ENCODE results near the gene MRPL28. TPM values are rescaled to one million over a fixed set of nuclear protein-coding genes. Genes with fewer than 3 reads are reported as not detected.

Gene MRPL28
- total and polyA plus RNA-seq, 4 donors = 31.9 to 98.9 (median 77.2) TPM

DNA sequence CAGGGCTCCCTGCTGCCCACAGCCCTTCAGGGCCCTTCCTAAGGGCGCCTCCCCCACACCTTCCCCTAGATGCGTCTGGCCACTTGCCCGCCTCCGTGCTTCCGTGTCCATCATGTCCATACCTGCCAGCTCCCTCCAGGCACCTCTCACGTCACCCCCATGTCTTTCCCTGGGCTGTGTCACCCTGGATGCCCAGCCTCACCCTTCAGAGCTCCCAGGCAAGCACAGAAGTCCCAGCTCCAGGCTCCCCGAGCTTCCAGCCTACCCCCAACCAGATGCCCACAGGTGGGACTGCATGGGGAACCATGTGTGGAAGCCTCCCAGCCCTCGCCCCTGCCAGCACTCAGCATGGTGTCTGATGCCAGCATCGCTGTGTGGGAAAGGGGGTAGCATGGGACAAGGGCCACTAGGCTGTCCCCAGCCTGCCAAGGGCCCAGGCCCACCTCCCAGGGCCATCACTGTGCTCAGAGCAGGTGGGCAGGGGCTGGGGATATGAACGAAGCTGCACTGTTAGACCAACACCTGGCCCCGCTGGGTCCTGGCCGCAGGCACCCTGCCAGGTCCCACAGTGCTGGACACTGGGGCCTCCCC is 16.0 kb downstream of the MRPL28 start:
- TF ChIP-seq CTCF (IDR thresholded peaks at IDR 0.05; ENCODE audit: control extremely low read depth, extremely low read depth) = no peak
- Histone ChIP-seq H3K27me3 (ENCODE audit: control insufficient read depth in 3 of 3, insufficient read depth in 3 of 3, low read length in 2 of 3) (no peaks in the 10 kb centered on the region), H3K9ac (ENCODE audit: insufficient read depth in 1 of 2, low read length in 2 of 2) (no peak overlapping the region), H3K9me3 (ENCODE audit: control insufficient read depth in 4 of 4, insufficient read depth in 3 of 4, low read length in 3 of 4) (no peaks in the 10 kb centered on the region), H3K4me3 (no peak overlapping the region), H3K4me1 (ENCODE audit: control insufficient read depth in 5 of 5, insufficient read depth in 5 of 5, low read length in 5 of 5) (peaks cover 0 to 7% (median 0%) of the 10 kb centered on the region in 5 donors), H3K27ac (ENCODE audit: low read depth in 1 of 2, low read length in 1 of 2) (no peak overlapping the region), H3K36me3 (ENCODE audit: control insufficient read depth in 4 of 4, insufficient read depth in 4 of 4, low read length in 4 of 4) (peaks cover 0 to 8% (median 0%) of the 10 kb centered on the region in 4 donors)
- ATAC-seq (ENCODE audit: insufficient read depth, low FRiP score) (no peak), DNase-seq (no peak)
- 91 to 93% methylated on average over 12 of the region's 12 CpGs for WGBS, 2 donors

- peaks cover 0 to 8% (median 0%) of the 10 kb centered on the region in 4 donors for H3K36me3 ChIP-seq (ENCODE audit: control insufficient read depth in 4 of 4, insufficient read depth in 4 of 4, low read length in 4 of 4)
- H3K9ac ChIP-seq (ENCODE audit: insufficient read depth in 1 of 2, low read length in 2 of 2) = no peak overlapping the region
- 68 to 71% methylated on average over 25 of the region's 25 CpGs for WGBS, 2 donors
- peaks cover 0 to 7% (median 0%) of the 10 kb centered on the region in 5 donors for H3K4me1 ChIP-seq (ENCODE audit: control insufficient read depth in 5 of 5, insufficient read depth in 5 of 5, low read length in 5 of 5)
- no peaks in the 10 kb centered on the region for H3K9me3 ChIP-seq (ENCODE audit: control insufficient read depth in 4 of 4, insufficient read depth in 3 of 4, low read length in 3 of 4)
- ATAC-seq (ENCODE audit: insufficient read depth, low FRiP score) (no peak), DNase-seq (no peak)
- no peak for TF ChIP-seq CTCF (IDR thresholded peaks at IDR 0.05; ENCODE audit: control extremely low read depth, extremely low read depth)
- H3K27ac ChIP-seq (ENCODE audit: low read depth in 1 of 2, low read length in 1 of 2) = peak overlapping the region in 1 of 2 donors; percentile 48
- H3K27me3 ChIP-seq (ENCODE audit: control insufficient read depth in 3 of 3, insufficient read depth in 3 of 3, low read length in 2 of 3) = no peaks in the 10 kb centered on the region
- peak overlapping the region; percentile 4 for H3K4me3 ChIP-seq
Observed at GRCh38 chr16:353404-354290, 16.7 kb downstream of the MRPL28 start.

- peak; percentile 95 for ATAC-seq (ENCODE audit: insufficient read depth, low FRiP score)
- 2 to 3% methylated on average over 89 to 113 of the region's 113 CpGs for WGBS, 2 donors
- Histone ChIP-seq H3K27me3 (ENCODE audit: control insufficient read depth in 3 of 3, insufficient read depth in 3 of 3, low read length in 2 of 3) (no peaks in the 10 kb centered on the region), H3K27ac (ENCODE audit: low read depth in 1 of 2, low read length in 1 of 2) (peak within 1 kb of the TSS in 1 of 2 donors; percentile 49), H3K9me3 (ENCODE audit: control insufficient read depth in 4 of 4, insufficient read depth in 3 of 4, low read length in 3 of 4) (no peaks in the 10 kb centered on the region), H3K4me3 (peak within 1 kb of the TSS; percentile 64), H3K4me1 (ENCODE audit: control insufficient read depth in 5 of 5, insufficient read depth in 5 of 5, low read length in 5 of 5) (peaks cover 0 to 7% (median 0%) of the 10 kb centered on the region in 5 donors), H3K36me3 (ENCODE audit: control insufficient read depth in 4 of 4, insufficient read depth in 4 of 4, low read length in 4 of 4) (peaks cover 0 to 11% (median 0%) of the 10 kb centered on the region in 4 donors), H3K9ac (ENCODE audit: insufficient read depth in 1 of 2, low read length in 2 of 2) (peak within 1 kb of the TSS in 1 of 2 donors; percentile 42)
- peak; percentile 34 for TF ChIP-seq CTCF (IDR thresholded peaks at IDR 0.05; ENCODE audit: control extremely low read depth, extremely low read depth)
- peak; percentile 97 to 99 (median 97) for DNase-seq
Observed at GRCh38 chr16:352547-353403, 17.6 kb downstream of the MRPL28 start, which contains the start of gene AXIN1. TSS of gene AXIN1 (minus strand) at chr16:352723. CDS start at chr16:347025, 5,698 bp downstream.
